H1 (cell line): Measurements from ENCODE around the gene PARM1. TPM values are rescaled to one million over a fixed set of nuclear protein-coding genes. Genes with fewer than 3 reads are reported as not detected.

Experiments
- CHD7 ChIP-seq: fragments of 300-600 bp; sonication (generic); IDR thresholded peaks from 2 replicates; pipeline ENCODE4 v1.7.1; 2012; ENCODE audit warnings: low read length, moderate library complexity, mild to moderate bottlenecking, inconsistent platforms; ENCODE audit not compliant: insufficient replicate concordance
- JUND ChIP-seq: IDR thresholded peaks from 2 replicates; pipeline ENCODE4 v1.6.1; 2011; ENCODE audit warnings: mild to moderate bottlenecking, improper control_type of control experiment, low read length
- KDM5A ChIP-seq: fragments of 200-600 bp; IDR thresholded peaks from 2 replicates; pipeline ENCODE4 v1.7.1; 2012; ENCODE audit warnings: mild to moderate bottlenecking, low read length, inconsistent platforms, mixed read lengths
- RNF2 ChIP-seq: fragments of 200-900, 300-1000 bp; sonication (generic); IDR thresholded peaks from 2 replicates; pipeline ENCODE4 v1.7.1; 2016; ENCODE audit warnings: borderline replicate concordance, low read depth, mild to moderate bottlenecking, antibody characterized with exemption, low read length; ENCODE audit not compliant: poor library complexity, severe bottlenecking; ENCODE audit errors: missing control alignments
- SP2 ChIP-seq: IDR thresholded peaks from 2 replicates; pipeline ENCODE4 v1.6.1; 2012; ENCODE audit warnings: mild to moderate bottlenecking, low read length, inconsistent platforms
- TAF7 ChIP-seq: optimal IDR thresholded peaks from 2 replicates; pipeline ENCODE3; 2011; ENCODE audit warnings: low read depth, mild to moderate bottlenecking, inconsistent platforms, low read length, moderate library complexity, borderline replicate concordance
- YY1 ChIP-seq: IDR thresholded peaks from 2 replicates; pipeline ENCODE4 v1.6.1; 2011; ENCODE audit warnings: low read depth, mild to moderate bottlenecking, low read length
- polyA plus RNA-seq, 7 experiments: library from polyadenylated mRNA; depleted of rRNA in 3 of 7; stranded (reverse) in 5 of 7; unstranded in 2 of 7; fragments of >200 nt in 5 of 7; fragments of 200-250 nt in 2 of 7; gene quantifications; 1 replicate in 5 of 7; 2 replicates in 1 of 7; 4 replicates in 1 of 7; pipeline versions ENCODE4 v1.2.1 to v1.2.3, GENCODE V29; 2011 to 2013; ENCODE audit warnings: missing spikeins in 2 of 7, mixed read lengths in 2 of 7
- total RNA-seq: library from RNA; stranded (reverse); fragmentation: NEBNext Ultra II Directional; extraction: Animal tissue kit (Norgen Biotek cat#: 25700); gene quantifications from 2 replicates; pipeline ENCODE4 v1.2.1, GENCODE V29; 2021

Gene PARM1
- total and polyA plus RNA-seq, 2 of the 8 experiments (the other 6 are each of a cell fraction or from before 2014, with no cell fraction given): 2.0 to 5.3 TPM

GRCh38 chr4:74996996-74997395 lies 64.1 kb downstream of the PARM1 start (continued):
- TF ChIP-seq CHD7 (no peak), RNF2 (no peak), JUND (no peak), KDM5A (no peak), SP2 (no peak), YY1 (no peak), TAF7 (no peak)
